Upper lobe of right lung (tissue), 1 donor: Measurements from ENCODE around the gene NTM. TPM values are rescaled to one million over a fixed set of nuclear protein-coding genes. Genes with fewer than 3 reads are reported as not detected.

Experiments used
- ATAC-seq: fragments of 200-7000 bp; cut with Tn5 transposase; one replicate; pipeline ENCODE4 v1.9.1; 2020; ENCODE audit warnings: mild to moderate bottlenecking, moderate library complexity
- DNase-seq: peaks from one replicate; pipeline ENCODE4 v3.0.0-alpha.2; 2020
- H3K27ac ChIP-seq: fragments of 200-600 bp; one replicate; pipeline ENCODE4 v1.8.0; 2022
- H3K27me3 ChIP-seq: fragments of 200-600 bp; one replicate; pipeline ENCODE4 v1.8.0; 2022; ENCODE audit warnings: mild to moderate bottlenecking
- H3K36me3 ChIP-seq: fragments of 200-600 bp; one replicate; pipeline ENCODE4 v1.8.0; 2022
- H3K4me1 ChIP-seq: fragments of 200-600 bp; one replicate; pipeline ENCODE4 v1.8.0; 2022
- H3K4me3 ChIP-seq: fragments of 200-600 bp; one replicate; pipeline ENCODE4 v1.8.0; 2022; ENCODE audit warnings: mild to moderate bottlenecking
- H3K9me3 ChIP-seq: fragments of 200-600 bp; one replicate; pipeline ENCODE4 v1.8.0; 2022
- CTCF ChIP-seq: fragments of 200-600 bp; IDR thresholded peaks from one replicate; pipeline ENCODE4 v1.8.0; 2022; ENCODE audit warnings: antibody characterized with exemption
- intact Hi-C: fragments of 100-400 bp; cut with DNase I; formaldehyde crosslinking; loops from one replicate; pipeline ENCODE4 v1.11.0; 2022
- total RNA-seq: library from RNA; stranded (reverse); fragmentation: NEBNext Ultra II Directional; extraction: Animal tissue kit (Norgen Biotek cat#: 25700); gene quantifications from one replicate; pipeline ENCODE4 v1.2.1, GENCODE V29; 2021
- donor health status: DM: no; HTN: yes; CAD: no; lungs with severe emphysema.

Gene NTM
- total RNA-seq, 1 donor from 2014 or later = 3.7 TPM

GRCh38 chr11:132084433-132084832 is 714.0 kb downstream of the NTM start:
- Histone ChIP-seq H3K36me3 (no peaks in the 10 kb centered on the region), H3K9me3 (no peaks in the 10 kb centered on the region), H3K27ac (no peak overlapping the region), H3K27me3 (no peaks in the 10 kb centered on the region), H3K4me3 (no peak overlapping the region), H3K4me1 (no peaks in the 10 kb centered on the region)
- no peak for TF ChIP-seq CTCF
- no peak for DNase-seq
- intact Hi-C loops = no loop called here
- no peak for ATAC-seq

GRCh38 chr11:132087148-132087547 is 716.7 kb downstream of the NTM start:
- H3K4me1 ChIP-seq = no peaks in the 10 kb centered on the region
- DNase-seq (no peak), ATAC-seq (no peak)
- H3K9me3 ChIP-seq = no peaks in the 10 kb centered on the region
- H3K4me3 ChIP-seq = no peak overlapping the region
- TF ChIP-seq CTCF = no peak
- H3K36me3 ChIP-seq = no peaks in the 10 kb centered on the region
- no peak overlapping the region for H3K27ac ChIP-seq
- intact Hi-C loops = no loop called here
- no peaks in the 10 kb centered on the region for H3K27me3 ChIP-seq

GRCh38 chr11:132088551-132088950 is 718.1 kb downstream of the NTM start:
- no peaks in the 10 kb centered on the region for H3K4me1 ChIP-seq
- no peaks in the 10 kb centered on the region for H3K36me3 ChIP-seq
- H3K9me3 ChIP-seq = no peaks in the 10 kb centered on the region
- intact Hi-C loops = no loop called here
- no peak for TF ChIP-seq CTCF
- H3K4me3 ChIP-seq = no peak overlapping the region
- DNase-seq (no peak), ATAC-seq (peak; percentile 53)
- H3K27me3 ChIP-seq = no peaks in the 10 kb centered on the region
- no peak overlapping the region for H3K27ac ChIP-seq

- intact Hi-C loops = no loop called here
- Histone ChIP-seq H3K9me3 (no peaks in the 10 kb centered on the region), H3K27me3 (no peaks in the 10 kb centered on the region), H3K4me1 (no peaks in the 10 kb centered on the region), H3K4me3 (no peak overlapping the region), H3K27ac (no peak overlapping the region), H3K36me3 (no peaks in the 10 kb centered on the region)
- no peak for DNase-seq
- TF ChIP-seq CTCF = no peak
- ATAC-seq = peak; percentile 61
Measured at GRCh38 chr11:132093536-132094259, 723.3 kb downstream of the NTM start.

GRCh38 chr11:132094598-132094997 is 724.2 kb downstream of the NTM start:
- H3K36me3 ChIP-seq = no peaks in the 10 kb centered on the region
- no peaks in the 10 kb centered on the region for H3K9me3 ChIP-seq
- H3K4me1 ChIP-seq = no peaks in the 10 kb centered on the region
- DNase-seq = no peak
- H3K4me3 ChIP-seq = no peak overlapping the region
- TF ChIP-seq CTCF = no peak
- no peaks in the 10 kb centered on the region for H3K27me3 ChIP-seq
- ATAC-seq = no peak
- intact Hi-C loops = no loop called here
- H3K27ac ChIP-seq = no peak overlapping the region
